HG02970 (cell line): ENCODE results near the gene INPP5D.
"Not testable (repeated sequence)": the region's sequence is repeated elsewhere in the genome, so short reads cannot be mapped to it uniquely, and the experiment has no call there.

ENCODE experiments used
- ATAC-seq: cut with Tn5 transposase; IDR thresholded peaks from one replicate; pipeline ENCODE4 v1.9.1; 2021; ENCODE audit warnings: mild to moderate bottlenecking, moderate library complexity, moderate number of reproducible peaks; ENCODE audit not compliant: unreplicated experiment, low FRiP score

The INPP5D gene

DNA sequence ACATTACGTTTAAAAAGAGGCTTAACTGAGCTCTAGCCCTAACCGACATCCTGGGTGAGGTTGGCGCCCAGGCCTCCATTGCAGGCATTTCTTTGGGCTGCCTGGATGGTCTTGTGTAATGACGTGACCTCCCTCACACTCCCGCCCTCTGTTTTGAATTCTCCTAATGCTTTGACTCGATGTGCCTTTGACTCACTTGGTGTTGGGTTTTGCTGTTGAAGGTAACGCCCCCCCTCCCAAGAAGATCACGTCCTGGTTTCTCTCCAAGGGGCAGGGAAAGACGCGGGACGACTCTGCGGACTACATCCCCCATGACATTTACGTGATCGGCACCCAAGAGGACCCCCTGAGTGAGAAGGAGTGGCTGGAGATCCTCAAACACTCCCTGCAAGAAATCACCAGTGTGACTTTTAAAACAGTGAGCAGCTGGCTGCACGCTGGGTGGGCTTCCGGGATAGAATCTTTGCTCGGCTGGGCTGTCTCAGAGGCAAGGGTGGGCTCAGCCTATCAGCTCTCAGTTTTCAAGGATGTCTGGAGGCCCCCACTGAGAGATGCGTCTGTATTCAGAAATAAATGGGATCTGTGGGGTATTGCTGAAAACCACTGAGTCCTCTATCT, 103.5 kb downstream of the INPP5D start:
- no peak for ATAC-seq

DNA sequence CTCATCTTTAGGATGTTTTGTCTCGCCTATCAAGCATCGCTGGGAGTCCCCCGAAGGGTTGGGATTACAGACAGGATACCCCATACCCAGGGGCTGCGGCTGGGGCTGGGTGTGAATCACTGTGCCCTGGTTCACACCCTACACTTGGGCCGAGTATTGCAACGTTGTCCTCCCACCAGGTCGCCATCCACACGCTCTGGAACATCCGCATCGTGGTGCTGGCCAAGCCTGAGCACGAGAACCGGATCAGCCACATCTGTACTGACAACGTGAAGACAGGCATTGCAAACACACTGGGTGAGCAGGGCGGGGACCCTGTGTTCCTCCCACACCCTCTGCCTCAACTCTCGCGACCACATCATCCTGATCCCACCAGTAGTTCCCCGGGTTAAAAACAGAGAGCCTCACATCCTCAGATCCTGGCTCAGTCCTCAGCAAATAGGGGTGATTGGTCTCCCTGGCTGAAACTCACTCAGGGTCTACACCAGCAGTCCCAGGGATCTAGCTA, 104.0 kb downstream of the INPP5D start:
- no peak for ATAC-seq

DNA sequence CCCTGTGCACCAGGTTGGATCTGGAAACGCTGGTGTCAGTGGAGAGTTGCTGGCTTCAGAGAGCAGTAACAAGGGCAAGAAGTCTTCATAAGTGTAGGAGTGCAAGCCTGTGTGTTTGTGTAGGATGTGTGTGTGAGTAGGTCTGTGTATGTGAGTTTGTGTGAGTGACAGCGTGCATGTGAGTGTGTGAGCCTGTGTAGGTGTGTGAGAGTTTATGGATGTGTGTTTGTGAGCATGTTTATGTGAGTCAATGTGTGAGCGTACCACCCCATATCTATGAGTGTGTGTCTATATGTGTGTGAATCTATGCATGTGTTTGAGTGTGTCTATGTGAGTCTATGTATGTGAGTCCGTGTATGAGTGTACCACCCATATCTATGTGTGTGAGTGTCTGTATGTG, 104.8 kb downstream of the INPP5D start:
- ATAC-seq = no peak

DNA sequence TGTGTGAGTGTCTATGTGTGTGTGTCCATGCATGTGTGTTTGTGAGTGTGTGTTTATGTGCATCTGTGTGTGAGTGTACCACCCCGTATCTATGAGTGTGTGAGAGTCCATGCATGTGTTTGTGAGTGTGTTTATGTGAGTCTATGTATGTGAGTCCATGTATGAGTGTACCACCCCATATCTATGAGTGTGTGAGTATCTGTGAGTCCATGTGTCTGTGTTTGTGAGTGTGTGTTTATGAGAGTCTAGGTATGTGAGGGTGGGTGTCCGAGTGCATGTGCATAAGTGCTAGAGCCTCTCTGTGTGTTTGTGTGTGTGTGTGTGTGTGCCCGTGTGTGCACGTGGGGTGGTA, 105.4 kb downstream of the INPP5D start:
- ATAC-seq = no peak

DNA sequence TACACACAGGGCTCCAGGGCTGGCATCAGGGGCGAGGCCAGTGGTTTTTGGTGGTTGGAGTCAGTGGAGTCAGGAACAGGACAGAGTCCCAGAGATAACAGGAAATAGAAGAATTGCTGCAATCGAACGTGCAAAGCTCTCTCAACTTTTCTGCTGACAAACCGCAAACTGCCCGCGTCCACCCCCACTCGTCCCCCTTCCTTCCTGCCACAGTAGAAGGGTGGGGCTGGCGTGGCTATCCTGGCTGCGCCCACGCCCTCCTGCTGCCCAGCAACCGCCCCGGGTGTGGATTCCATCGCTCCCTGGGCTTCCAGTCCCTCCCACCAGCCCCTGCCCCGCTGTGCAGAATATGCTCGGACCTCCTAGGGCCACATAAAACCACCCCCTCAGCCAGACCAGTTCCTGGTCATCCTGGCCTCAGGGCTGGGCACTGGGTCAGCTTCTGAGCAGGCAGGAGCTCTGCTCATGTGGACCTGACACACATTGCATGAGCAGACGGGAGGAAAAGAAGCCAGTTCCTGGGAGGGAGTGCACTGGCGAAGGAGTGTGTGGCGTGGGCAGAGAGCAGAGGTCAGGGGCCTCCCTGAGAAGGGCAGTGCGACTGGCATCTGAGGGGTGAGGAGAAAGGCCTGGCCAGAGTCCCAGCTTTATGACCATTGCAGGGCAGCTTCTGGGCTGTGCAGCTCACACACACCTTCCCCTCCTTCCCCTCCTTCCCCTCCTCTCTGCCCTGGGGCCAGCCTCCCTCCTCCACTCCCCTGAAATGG, 105.9 kb downstream of the INPP5D start:
- ATAC-seq = no peak

DNA sequence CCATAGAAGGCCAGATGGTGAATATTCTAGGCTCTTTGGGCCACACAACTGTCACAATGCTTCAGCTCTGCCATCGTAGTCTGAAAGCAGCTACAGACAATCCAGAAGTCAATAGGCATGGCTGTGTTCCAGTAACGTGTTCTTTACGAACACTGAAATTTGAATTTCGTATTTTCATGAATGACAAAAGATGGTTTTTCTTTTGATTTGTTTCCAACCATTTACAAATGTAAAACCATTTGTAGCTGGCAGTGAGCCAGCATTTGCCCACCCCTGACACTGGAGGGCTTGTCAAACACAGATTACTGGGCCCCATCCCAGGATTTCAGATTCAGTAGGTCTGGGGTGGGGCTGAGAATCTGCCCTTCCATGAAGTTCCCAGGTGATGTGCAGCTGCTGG, 108.3 kb downstream of the INPP5D start:
- no peak for ATAC-seq

DNA sequence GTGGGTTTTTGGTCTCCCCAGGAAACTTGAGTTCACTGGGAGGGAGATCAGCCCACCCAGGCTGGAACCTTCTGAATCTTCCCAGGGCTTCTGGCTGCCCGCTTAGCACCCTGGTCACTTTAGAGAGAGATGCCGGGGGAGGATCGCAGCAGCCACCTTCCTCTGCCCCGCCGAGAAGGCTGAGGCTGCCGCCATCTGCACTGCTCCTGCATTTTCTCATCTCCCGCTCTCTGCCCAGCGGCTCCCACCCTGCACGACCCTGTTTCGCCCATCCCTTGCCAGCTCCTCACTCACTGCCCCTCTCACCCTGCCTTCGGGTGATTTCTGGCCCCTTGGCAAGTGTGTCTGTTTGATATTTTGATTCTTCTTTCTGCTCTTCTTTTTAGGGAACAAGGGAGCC, 108.8 kb downstream of the INPP5D start:
- ATAC-seq = no peak

DNA sequence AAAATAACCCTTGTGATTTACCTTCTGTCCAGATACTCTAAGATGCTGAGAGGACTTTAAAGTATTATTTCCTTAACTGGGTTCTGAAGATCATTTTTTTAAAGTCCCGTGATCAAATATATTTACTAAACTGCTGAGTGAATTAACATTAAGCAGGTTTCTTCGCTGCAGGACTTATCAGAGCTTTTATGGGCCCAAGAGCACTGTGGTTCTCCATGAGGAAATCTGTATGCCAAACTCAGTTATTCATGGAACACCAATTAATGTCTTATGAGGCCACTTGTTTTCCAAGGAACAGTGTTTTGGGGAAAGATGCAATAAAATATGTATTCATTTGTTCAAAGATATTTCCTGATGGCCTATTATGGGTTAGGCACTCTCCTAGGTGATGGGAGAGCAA, 111.2 kb downstream of the INPP5D start:
- ATAC-seq = no peak

DNA sequence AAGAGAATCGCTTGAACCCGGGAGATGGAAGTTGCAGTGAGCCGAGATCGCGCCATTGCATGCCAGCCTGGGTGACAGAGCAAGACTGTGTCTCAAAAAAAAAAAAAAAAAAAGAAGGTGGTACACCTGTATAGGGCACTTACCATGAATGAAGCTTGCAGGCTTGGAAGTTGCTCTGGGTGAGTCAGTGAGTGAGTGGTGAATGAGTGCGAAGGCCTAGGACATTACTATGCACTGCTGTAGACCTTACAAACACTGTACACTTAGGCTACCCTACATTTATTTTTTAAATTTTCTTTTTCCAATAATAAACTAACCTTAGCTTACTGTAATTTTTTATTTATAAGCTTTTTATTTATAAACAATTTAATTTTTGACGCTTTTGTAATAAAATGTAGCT, 113.0 kb downstream of the INPP5D start:
- ATAC-seq = no peak

DNA sequence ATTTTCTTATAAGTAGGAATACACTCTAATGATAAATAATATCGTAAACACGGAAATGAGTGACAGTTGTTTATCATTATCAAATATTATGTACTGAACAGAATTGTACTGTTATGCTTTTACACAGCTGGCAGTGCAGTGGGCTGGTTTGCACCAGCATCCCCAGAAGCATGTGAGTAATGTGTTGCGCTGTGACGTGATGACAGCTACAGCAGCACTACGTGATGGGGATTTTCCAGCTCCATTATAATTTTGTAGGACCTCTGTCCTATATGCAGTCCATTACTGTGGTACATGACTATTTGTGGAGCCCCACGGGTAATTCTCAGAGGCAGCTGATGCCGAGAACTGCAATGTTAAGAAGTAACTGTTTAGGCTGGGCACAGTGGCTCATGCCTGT, 114.0 kb downstream of the INPP5D start:
- ATAC-seq = no peak

DNA sequence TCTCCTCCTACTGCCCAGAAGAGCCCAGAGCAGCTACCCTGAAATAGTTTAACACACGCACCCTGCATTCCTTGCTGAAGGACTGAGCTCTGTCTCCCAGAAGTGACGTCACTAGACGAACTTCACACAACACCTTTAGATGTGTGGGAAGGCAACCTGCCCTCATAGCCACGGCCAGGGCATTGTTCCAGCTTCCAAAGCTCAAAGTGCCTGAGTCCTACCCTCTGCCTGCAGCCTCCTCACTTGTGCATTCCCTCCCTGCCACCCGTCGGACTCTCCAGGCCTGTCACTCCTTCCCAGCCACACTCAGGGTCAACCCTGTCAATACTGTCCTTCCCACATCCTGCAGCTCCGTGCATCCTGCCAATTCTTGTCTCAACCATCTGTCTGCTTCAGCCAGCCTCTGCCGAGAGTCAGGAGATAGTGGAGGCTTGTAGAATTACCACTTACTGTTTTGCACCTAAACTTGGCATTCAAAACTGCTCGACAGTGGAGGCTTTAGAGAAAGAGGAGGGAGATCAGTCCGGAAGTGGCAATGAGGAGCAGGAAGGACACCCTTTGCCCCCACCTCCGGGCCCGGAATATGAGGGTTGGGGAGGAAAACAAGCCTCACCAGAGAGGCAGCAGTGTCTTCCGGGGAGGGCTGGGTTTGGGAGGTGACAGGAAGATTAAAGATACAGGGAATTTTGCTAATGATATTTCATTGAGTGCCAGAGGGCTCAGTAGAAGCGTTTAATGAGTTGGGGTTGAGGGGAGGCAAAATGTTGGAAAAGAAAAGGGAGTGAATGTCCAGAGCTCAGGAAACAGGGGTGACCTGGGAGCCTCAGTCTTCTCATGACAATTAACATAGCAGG, 119.1 kb downstream of the INPP5D start:
- ATAC-seq = no peak

DNA sequence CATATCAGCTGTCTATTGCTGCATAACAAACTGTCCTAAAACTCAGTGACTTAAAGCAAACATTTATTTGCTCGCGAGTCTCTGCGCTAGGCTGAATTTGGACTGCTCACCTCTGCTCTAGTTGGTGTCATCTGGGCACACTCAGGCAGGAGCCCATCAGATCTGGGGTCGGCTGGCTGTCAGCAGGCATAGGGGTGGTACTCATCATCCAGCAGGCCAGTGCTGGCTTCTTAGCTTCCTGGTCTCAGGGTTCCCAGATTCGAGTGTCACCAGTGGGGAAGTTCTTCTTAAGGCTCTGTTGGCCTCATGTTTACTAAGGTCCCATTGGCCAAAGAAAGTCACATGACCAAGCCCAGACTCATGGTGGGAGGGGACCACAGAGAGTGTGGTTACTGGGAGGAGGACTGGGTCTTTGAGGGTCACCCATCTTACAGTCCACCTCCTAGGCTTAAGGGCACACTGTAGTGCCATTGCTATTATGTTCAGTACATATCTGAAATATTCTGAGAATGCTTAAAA, 119.8 kb downstream of the INPP5D start:
- ATAC-seq = no peak

DNA sequence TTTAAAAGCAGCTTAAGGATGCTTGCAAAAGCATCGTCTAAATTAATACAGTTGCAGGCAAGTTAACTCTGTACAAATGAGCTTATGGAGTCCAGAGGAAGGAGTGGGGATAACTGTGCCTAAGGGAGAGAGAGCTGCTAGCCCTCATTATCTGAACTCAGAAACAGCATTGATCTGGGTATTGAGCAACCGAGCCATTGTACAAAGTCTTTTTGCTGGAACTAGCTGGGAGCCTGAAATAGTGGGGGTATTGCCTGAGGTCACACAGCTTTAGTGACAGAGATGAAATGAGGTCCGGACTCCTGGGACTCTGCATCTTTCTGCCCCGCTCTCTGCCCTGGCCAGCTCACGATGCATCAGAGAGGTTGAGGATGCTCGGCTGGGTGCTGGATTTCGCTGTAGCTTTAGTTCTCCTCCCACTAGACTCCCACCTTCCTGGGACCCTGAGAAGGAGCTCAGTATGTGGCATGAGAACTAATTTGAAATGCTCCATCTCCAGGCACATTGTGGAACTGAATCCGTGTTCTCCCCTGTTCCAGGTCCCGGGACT, 123.8 kb downstream of the INPP5D start:
- no peak for ATAC-seq

DNA sequence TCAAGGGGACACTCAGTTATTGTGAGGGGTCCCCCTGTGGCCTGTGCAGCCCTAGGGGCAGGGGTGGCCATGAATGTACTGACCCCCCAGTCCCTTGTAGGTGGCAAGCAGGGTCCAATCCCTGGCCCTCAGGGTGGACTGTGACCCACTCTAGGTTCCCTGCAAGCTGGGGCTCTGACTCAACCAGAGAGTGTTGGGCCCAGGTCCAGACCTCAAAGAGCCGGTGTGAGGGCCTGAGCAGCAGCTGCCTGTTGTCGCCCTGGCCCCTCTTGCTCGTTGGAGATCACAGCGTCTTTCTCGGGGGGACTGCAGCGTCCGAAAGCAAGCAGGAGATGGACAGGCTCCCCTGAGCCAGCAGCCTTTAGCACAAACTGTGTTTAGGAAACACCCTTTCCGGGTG, 124.5 kb downstream of the INPP5D start:
- no peak for ATAC-seq

DNA sequence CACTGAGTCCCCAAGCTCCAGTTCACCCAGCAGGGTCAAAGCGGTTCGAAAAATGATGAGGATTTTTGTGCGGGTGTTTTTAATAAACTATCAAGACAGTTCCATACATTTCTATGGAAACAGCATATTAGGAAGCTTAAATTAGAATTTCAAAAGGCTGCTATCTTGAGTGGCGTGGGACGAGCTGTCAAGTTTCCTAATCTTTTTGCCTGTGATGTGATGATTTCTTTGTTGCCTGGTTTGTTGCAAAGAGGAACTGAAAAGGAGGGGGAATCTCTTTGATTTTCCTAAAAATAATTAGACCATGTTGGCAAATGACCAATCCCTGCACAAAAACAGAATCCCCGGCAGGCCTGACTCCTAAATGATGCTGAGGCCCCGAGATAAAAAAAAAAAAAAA, 125.2 kb downstream of the INPP5D start:
- no peak for ATAC-seq

DNA sequence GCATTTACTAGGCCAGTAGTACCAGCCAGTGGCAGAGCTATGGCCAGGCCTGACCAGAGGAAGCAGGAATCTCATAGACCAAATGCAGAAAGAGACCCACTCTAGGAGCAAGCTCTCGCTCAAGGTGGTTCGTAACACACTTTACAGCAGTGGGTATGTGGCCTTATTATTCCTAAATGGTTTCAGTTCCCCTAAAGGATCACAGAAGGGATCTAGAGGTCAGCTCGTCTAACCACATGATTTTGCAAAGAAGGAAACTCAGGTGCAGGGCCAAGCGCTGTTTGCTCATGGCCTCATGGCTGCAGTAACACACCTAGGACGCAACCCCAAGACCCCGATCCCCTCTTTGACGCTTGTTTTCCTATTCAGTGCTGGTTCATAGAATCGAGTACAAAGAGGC, 125.8 kb downstream of the INPP5D start:
- no peak for ATAC-seq

DNA sequence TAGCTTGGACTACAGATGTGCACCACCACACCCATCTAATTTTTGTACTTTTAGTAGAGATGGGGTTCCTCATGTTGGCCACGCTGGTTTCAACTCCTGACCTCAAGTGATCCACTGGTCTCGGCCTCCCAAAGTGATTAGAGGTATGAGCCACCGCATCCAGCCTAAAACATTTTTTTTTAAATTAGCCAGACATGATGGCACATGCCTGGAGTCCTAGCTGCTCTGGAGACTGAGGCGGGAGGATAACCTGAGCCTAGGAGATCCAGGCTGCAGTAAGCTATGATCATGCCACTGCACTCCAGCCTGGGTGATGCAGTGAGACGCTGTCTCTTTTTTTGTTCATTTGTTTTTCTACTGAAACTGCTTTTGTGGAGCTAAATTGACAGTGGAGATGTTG, 126.7 kb downstream of the INPP5D start:
- ATAC-seq = no peak

DNA sequence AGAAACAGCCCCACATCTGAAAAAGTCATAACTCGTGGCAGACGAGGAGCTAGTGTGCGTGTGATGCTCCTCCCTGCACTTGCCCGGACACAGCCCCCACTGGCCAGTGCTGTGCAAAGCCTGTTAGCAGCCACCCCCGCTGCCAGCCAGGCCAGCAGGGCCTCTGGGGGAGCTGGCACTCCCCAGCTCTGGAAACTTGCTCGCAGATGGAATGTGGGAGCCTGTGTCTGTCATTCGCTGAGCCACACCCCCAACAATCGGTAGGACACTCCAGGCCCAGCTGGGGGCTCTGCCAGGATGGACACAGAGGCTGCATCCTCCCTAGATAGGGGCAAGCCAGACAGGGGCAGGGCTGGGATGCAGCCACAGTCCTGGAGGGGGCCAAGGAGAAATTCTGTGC, 128.9 kb downstream of the INPP5D start:
- ATAC-seq = no peak

DNA sequence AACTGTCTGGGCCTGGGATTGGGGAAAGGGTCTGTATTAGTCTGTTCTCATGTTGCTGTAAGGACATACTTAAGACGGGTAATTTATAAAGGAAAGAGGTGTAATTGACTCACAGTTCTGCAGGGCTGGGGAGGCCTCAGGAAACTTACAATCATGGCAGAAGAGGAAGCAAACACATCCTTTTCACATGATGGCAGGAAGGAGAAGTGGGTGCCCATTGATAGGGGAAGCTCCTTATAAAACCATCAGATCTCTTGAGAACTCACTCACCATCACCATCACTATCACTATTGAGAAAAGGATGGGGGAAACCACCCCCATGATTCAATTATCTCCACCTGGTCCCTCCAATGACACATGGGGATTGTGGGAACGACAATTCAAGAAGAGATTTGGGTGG, 130.9 kb downstream of the INPP5D start:
- ATAC-seq = not testable (repeated sequence)

DNA sequence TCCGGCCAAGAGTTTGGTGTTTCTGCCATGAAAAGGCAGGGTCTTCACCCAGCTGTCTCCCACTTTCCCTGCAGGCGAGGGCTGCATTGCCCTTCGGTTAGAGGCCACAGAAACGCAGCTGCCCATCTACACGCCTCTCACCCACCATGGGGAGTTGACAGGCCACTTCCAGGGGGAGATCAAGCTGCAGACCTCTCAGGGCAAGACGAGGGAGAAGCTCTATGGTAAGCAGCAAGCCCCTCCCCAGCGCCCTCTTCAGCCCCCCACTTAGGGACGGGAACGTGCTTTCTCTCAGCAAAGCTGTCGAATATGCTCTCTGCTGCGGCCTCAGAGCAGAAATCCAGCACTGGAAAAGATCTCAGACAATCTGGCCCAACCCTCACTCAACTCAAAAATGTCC, 133.6 kb downstream of the INPP5D start:
- no peak for ATAC-seq

DNA sequence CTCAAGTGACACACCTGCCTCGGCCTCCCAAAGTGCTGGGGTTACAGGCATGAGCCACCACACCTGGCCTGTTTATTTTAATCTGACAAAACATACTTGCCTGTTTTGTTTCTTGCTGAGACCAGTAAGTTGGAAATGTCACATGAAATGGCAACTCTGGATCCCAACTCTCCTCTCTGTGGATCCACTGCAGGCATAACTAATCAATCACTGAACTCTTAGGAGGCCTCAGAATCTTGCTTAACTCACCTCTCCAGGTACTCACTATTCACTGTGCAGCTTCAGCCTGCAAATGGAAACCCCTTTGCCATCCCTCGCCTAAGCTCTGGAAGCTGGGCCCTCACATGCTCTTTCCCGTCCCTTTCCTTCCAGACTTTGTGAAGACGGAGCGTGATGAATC, 134.9 kb downstream of the INPP5D start:
- no peak for ATAC-seq
